Measurements from ENCODE around the gene HECW1. TPM values are rescaled to one million over a fixed set of nuclear protein-coding genes. Genes with fewer than 3 reads are reported as not detected.

HECW1 gene
- total and polyA plus RNA-seq, 2 of the 8 experiments (the other 6 are each of a cell fraction or from before 2014, with no cell fraction given), result 2.9 to 12.7 TPM

DNA sequence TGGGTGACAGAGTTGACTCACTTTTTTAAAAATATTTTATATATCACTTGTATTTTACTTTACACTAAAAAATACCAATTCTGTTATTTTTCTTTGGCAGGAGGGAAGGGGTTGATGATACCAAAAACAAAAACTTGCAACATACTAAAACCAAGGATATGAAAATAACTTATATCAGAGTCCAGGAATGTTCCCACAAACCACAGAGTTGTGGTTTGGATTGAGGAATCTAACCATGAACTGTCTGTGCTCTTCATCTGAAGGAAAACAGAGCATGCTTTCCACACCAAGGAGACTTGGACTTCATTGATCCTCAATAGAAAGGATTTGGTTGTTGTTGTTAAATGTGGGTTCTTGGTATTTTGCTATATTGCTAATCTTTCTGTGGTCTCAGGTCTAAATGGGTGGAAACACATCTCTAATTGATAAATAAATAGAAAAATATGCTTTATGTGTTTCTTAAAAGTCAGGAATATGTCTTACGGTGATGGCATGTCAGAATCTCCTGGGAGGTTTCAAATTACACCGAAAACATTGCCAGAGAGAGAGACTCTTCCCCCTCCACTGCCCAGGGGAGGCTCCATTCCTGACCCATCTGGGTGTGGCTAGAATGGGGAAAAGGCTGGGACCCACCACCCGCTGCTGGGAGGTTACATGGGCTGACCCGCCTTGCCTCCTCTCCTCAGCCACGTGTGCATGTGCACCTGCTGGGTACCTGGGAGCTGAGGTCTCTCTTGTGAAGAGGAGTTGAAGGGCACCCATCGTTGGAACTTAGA is 423.6 kb downstream of the HECW1 start (continued):
- TF ChIP-seq, protein P1, sequence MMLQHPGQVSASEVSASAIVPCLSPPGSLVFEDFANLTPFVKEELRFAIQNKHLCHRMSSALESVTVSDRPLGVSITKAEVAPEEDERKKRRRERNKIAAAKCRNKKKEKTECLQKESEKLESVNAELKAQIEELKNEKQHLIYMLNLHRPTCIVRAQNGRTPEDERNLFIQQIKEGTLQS (IDR thresholded peaks at IDR 0.05; ENCODE audit: insufficient read depth, low read depth, low read length), result no peak
- TF ChIP-seq BCL11A (IDR thresholded peaks at IDR 0.05; ENCODE audit: low read depth in 2 of 2, low read length in 2 of 2) (no peak), TAF7 (optimal IDR thresholded peaks at IDR 0.05; ENCODE audit: borderline replicate concordance, low read depth, low read length) (no peak)

Data from H1 (cell line).